ENCODE data around the gene OPTN.
"Not testable (repeated sequence)": the region's sequence is repeated elsewhere in the genome, so short reads cannot be mapped to it uniquely, and the experiment has no call there.

OPTN gene

DNA sequence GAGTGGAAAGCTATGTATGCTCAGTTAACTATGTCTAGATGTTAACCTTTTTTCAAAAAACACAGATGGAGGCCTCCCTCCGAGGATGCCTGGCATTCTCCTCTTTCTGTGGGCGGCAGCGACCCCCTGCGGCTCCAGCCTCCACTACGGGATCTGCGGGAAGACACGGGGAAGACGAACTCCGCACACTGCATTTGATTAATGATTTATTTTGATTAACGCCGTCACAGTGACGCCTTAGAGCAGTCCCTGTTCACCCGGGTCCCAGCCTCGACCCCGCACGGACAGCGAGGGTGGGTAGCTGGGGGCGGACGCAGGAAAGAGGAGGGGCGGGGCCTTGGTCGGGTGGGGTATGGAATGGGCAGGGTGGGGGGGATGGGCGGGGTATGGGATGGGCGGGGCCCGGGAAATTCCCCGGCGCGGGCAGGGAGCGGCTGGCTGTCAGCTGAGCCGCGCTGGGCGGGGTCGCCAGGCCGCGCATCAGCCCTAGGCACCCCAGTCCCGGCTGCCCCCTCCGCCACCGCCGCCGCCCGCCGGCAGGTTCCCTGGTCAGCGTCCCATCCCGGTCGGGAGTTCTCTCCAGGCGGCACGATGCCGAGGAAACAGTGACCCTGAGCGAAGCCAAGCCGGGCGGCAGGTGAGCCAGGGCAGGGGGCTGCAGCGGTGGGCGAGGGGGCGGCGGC, at the start of gene OPTN:
TSS of gene OPTN (plus strand) at position 498 of the 683 bp plus-strand sequence. CDS start 8,960 bp downstream, outside the sequence.
- DNase-seq: peak; percentile 47 to 87

DNA sequence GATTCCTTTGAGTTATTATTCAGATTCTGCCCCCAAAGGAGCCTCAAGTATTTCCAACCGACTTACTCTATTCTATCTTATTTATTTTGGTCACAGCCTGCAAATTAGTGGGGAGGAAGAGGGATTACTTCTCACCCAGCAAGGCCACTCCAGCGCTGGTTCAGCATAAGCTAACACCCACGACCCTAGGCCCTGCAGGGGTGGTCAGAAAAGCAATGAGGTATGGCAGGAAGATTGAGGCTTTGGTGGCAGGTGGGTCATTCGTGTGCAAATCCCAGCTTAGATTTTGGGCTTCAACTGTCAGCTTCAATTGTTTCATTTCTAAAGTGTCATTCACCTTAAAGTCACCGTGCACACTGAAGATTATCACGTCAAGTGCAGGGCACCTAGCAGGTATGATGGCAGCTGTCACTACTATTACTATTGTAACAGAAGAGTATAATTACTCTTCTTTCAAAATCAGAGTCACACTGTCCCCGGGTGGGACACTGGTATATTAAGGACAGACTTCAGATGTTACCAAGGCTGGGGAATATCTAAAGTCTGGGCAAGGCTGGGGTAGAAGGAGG, 48.8 kb upstream of the OPTN start:
- DNase-seq: no peak

DNA sequence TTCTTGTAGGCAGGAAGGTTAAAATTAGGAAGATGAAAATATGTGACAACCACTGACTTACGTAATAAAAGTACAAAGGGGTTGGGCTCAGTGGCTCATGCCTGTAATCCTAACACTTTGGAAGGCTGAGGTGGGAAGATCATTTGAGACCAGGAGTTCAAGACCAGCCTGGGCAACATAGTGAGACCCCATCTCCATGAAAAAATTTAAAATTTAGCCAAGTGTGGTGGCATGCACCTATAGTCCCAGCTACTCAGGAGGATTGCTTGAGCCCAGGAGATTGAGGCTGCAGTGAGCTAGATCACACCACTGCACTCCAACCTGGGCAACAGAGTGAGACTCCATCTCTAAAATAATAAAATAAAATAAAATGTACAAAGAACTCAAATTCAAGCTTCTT, 46.8 kb upstream of the OPTN start:
- not testable (repeated sequence) for DNase-seq

DNA sequence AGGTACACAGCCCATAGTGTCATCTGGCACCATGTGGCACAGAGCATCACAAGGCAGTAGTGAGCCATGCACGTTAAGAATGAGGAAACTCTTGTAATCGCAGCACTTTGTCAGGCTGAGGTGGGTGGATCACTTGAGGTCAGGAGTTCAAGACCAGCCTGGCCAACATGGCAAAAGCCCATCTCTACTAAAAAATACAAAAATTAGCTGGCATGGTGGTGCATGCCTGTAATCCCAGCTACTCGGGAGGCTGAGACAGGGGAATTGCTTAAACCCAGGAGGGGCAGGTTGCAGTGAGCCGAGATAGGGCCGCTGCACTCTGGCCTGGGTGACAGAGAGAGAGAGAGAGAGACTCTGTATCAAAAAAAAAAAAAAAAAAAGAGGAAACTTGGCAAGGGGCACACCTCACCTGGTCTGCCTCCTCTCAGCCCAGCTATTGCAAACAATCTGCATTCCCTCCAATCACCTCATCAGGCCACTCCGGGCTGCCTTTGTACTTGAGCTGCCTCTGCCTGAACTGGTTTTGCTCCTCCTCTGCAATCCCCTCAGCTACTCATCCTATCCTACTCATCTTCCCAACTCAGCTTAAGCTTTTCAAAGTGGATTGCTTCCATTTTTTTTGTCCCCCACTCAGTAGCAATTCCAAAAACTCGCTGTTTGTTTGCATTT, 46.0 kb upstream of the OPTN start:
- no peak for DNase-seq

DNA sequence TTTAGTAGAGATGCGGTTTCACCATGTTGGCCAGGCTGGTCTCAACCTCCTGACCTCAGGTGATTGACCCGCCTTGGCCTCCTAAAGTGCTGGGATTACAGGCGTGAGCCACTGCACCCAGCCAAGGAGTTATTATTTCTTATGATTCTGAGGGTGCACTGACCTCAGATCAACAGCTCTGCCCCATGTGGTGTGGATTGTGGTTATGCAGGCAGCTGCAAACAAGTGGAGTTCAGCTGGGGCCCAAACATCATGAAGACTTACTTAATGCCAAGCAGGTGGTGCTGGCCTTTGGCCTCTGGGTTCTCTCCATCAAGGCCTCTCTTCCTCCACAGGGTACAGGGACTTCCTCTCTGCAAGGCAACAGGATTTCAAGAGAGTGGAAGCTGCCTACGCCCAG, 45.1 kb upstream of the OPTN start:
- no peak for DNase-seq

- peak in 1 of 2 experiments; percentile 11 for DNase-seq
Observed at GRCh38 chr10:13056456-13057077, 43.4 kb upstream of the OPTN start.

DNA sequence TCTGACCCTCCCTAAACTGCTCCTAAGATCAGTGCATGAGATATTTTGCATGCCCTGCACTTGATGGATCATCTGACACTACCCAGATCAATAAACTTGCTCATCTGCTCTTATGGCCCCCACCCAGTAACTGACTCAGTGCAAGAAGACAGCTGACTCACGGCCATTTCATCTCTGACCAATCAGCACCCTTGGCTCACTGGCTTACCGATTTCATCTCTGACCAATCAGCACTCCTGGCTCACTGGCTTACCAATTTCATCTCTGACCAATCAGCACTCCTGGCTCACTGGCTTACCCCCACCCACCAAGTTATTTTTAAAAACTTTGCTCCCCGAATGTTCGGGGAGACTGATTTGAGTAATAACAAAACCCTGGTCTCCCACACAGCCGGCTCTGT, 37.2 kb upstream of the OPTN start:
- no peak for DNase-seq

DNA sequence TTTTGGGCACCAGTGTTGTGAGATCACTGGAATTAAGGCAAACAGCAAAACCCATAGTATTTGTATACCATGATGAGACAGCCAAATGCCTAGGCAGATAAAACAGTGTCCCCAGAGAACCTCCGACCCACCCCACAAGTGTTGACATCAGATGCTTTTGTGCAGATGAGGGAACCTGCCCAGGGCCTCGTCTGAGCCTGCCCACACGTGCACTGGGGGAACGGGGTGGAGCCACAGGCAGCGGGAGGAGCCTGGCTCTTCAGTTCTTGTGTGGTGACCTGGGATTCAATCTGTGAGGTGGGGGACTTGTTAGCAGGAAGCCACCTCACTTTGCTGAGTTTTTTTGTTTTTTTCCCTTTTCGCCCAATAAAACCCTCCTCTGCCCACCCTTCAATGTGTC, 33.4 kb upstream of the OPTN start:
- no peak for DNase-seq

DNA sequence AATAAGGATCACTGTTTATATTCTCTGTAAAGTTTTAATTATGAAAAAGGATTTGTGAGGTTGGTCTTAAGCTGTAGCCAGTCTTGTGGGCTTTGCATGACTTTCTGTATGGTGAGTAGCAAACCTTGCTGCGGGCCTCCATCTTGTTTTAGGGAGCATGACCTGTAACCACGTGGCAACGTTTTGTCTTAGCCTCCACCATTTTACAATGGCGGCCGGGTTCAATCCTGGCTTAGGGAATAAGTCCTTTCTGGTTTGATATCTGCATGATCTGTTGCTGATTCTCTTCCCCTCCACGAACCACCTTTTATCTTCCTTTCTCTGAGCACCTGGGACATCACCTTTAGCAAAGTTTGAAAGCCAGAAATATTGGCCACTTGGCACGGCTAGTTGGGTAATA, 32.5 kb upstream of the OPTN start:
- DNase-seq: no peak

- no peak for DNase-seq
Observed at GRCh38 chr10:13068071-13068470, 31.9 kb upstream of the OPTN start.

- DNase-seq: no peak
Observed at GRCh38 chr10:13068484-13068883, 31.5 kb upstream of the OPTN start.

DNA sequence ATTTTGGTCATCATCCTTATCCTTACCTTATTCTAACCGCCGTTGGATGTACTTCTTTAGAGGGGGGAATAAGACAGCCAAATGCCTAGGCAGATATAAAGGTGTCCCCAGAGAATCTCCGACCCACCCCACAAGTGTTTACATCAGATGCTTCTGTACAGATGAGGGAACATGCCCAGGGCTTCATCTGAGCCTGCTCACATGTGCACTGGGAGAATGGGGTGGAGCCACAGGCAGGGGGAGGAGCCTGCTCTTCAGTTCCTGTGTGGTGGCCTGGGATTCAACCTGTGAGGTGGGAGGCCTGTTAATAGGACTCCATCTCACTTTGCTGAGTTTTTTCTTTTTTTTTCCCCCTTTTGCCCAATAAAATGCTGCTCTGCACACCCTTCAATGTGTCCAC, 27.6 kb upstream of the OPTN start:
- DNase-seq: no peak

DNA sequence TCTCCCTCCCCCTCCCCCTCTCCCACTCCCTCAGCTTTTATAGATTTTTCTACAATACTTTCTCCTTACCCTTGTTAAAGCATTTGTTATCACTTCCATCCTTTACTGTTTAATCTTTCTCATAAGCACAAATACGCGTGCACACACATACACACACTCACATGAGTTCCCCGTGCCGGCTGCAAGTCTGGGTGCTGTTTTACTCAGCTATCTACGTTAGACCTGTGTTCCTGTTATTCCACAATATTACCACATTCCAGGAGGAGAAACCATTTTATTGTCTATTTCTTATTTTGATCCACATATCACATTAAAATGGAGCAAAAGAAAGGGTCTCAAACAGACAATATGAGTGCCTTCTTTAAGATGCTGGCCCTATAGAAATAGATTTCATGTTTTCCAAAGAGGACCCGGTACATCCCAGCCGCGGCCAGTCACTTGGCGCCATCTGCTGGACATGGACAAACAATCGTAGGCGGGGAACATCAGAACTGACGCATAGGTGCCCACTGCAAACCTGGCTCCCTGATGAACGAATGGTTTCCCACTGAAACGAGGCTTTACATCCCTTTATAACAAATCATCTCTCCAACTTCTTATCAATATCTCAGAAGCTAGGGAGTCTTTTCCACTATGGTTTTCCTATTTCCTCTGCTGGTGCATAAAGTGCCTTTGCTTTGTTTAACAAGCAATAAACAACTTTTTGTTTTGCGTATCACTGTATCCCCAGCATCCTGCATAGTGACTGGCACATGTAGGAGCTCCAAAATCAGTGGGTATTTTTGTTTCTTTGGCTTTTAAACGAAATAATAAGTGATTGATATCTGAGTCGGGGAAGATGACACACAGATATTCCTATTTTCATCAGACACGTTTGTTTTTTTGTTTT, 25.2 kb upstream of the OPTN start:
- peak in 1 of 2 experiments; percentile 67 for DNase-seq

GRCh38 chr10:13078912-13079775, 20.8 kb upstream of the OPTN start:
- no peak for DNase-seq

DNA sequence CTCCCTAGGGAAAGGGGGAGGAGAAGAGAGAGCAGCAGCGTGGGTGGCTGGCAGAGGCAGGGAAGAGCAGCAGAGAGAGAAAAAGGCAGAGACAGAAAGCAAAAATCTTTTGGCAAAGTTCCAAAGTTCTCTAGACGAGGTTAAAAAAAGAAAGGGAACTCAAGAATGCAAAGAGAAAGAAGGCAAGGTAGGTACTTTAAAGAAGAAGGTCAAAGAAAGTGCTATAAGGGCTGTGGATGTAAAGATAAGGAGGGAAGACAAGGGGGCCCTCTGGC, 20.2 kb upstream of the OPTN start:
- DNase-seq: no peak

- no peak for DNase-seq
Observed at GRCh38 chr10:13080643-13081042, 19.3 kb upstream of the OPTN start.

DNA sequence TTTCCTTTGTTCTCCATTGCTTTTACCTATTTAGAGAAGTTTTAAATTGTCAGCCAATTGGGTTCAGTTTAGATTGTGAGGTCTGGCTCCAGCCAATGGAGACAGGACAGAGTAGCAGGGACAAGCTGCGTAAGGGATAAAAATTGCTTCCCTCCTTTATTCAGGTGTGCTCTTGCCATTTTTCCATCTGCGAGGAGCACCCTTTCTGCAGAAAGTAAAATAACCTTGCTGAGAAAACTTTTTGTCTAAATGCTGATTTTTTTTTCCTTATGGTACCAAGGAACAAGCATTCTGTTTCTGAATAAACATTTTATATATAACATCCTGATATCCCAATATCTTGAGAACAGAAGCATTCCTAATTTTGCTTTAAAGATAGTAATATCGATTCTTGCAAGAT, 16.3 kb upstream of the OPTN start:
- DNase-seq: not testable (repeated sequence)

DNA sequence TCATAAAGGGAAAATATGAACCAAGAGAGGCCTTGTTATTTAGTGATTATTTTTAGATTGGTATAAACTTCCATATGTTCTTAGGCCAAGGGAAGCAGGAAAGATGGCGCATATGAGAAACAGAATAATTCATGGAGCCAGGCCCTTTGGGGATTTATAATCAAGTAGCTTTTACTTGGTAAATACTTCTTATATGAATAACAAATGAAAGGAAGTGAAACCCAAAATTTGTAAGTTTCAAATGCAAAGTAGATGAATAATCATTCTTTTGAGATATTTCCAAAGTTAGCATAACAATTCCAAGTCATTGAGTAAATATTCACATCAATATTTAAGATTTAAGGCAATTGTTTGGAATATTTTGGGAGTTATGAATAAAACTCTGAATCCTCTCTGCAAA, 13.9 kb upstream of the OPTN start:
- DNase-seq: no peak

- no peak for DNase-seq
Observed at GRCh38 chr10:13087601-13087985, 12.4 kb upstream of the OPTN start.

DNA sequence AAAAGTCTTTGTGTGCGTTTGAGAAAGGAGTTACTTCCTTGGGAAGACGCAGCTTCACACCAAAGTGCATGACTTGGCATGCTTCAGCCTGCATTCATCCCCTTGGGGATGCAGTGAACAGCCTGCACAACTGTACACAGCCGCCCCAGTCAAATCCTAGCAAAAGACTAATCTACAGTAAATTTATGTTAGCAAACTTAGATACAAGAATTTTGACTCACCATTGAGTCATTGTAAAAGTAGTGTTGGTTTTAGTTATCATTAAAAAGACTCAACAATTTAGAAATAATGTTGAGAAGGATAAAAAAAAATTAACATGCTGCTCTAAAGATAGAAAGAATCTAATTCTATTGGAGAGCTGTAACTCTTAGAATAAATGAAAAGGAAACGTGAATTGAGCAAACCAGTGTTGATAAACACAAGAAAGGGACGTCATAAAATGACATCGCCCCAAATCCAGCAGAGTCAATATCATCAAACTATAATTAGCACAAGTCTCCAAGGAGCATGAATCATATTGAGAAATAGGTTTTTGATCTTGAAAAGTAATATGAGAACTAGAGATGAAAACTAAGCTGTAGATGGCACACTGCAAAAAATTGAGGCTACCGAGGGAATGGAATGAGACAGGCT, 11.9 kb upstream of the OPTN start:
- no peak for DNase-seq

GRCh38 chr10:13089345-13089744, 10.6 kb upstream of the OPTN start:
- DNase-seq: no peak

GRCh38 chr10:13090289-13090688, 9.7 kb upstream of the OPTN start:
- DNase-seq: no peak
